ENCODE data around the gene SLC24A4. TPM values are rescaled to one million over a fixed set of nuclear protein-coding genes. Genes with fewer than 3 reads are reported as not detected.
A peak's percentile ranks its signal among the peaks of the same experiment; 100 is the strongest.

Gene SLC24A4
- total RNA-seq, 2 donors from 2014 or later = 2.7 to 4.4 TPM

GRCh38 chr14:92546347-92547053 lies 223.5 kb downstream of the SLC24A4 start:
- Histone ChIP-seq H3K27ac (peak overlapping the region; percentile 6 to 47), H3K4me3 (no peak overlapping the region), H3K9me3 (no peaks in the 10 kb centered on the region), H3K27me3 (replicated peaks; ENCODE audit: insufficient read depth) (no peaks in the 10 kb centered on the region), H3K4me1 (ENCODE audit: control insufficient read depth in 1 of 2, low read depth in 2 of 2) (peaks cover 15 to 31% of the 10 kb centered on the region in 2 donors), H3K36me3 (no peaks in the 10 kb centered on the region)
- no peak for TF ChIP-seq CTCF (IDR thresholded peaks at IDR 0.05)
- DNase-seq (ENCODE audit: low spot score) (no peak), ATAC-seq (ENCODE audit: insufficient number of reproducible peaks, low FRiP score, low read depth) (no peak)

GRCh38 chr14:92549105-92549858 lies 226.3 kb downstream of the SLC24A4 start:
- TF ChIP-seq CTCF (IDR thresholded peaks at IDR 0.05) = no peak
- Histone ChIP-seq H3K4me1 (ENCODE audit: control insufficient read depth in 1 of 2, low read depth in 2 of 2) (peaks cover 27 to 59% of the 10 kb centered on the region in 2 donors), H3K4me3 (peak overlapping the region; percentile 38), H3K36me3 (no peaks in the 10 kb centered on the region), H3K9me3 (no peaks in the 10 kb centered on the region), H3K27ac (peak overlapping the region; percentile 77 to 87), H3K27me3 (replicated peaks; ENCODE audit: insufficient read depth) (no peaks in the 10 kb centered on the region)
- DNase-seq (ENCODE audit: low spot score) (no peak), ATAC-seq (ENCODE audit: insufficient number of reproducible peaks, low FRiP score, low read depth) (no peak)

GRCh38 chr14:92549859-92550230 lies 226.9 kb downstream of the SLC24A4 start:
- no peak for TF ChIP-seq CTCF (IDR thresholded peaks at IDR 0.05)
- peak; percentile 13 for ATAC-seq (ENCODE audit: insufficient number of reproducible peaks, low FRiP score, low read depth)
- Histone ChIP-seq H3K27ac (peak overlapping the region; percentile 77 to 87), H3K36me3 (no peaks in the 10 kb centered on the region), H3K27me3 (replicated peaks; ENCODE audit: insufficient read depth) (no peaks in the 10 kb centered on the region), H3K4me3 (peak overlapping the region; percentile 38), H3K4me1 (ENCODE audit: control insufficient read depth in 1 of 2, low read depth in 2 of 2) (peaks cover 31 to 63% of the 10 kb centered on the region in 2 donors), H3K9me3 (no peaks in the 10 kb centered on the region)
- DNase-seq (ENCODE audit: low spot score) = peak; percentile 43

Other genes starting within 250 kb of the SLC24A4 start
- gene ATXN3, start 216.6 kb upstream of the SLC24A4 start, total RNA-seq = 10 to 100 TPM; 76.9 to 95.9 TPM
- 100 to 1,000 TPM; 199 to 491 TPM for gene NDUFB1, start 201.5 kb upstream of the SLC24A4 start, total RNA-seq
- 10 to 100 TPM; 19.5 to 44.7 TPM for gene CPSF2, start 201.2 kb upstream of the SLC24A4 start, total RNA-seq
- 10 to 100 TPM; 47.4 to 54.2 TPM for gene RIN3, start 190.6 kb downstream of the SLC24A4 start, total RNA-seq